GM12892 (cell line): Measurements from ENCODE around the gene CDH2.

Source experiments
- POLR2A ChIP-seq: IDR thresholded peaks from 2 replicates; pipeline ENCODE4 v1.6.1; 2011; ENCODE audit warnings: low read depth, low read length, control low read depth
- POLR2AphosphoS5 ChIP-seq: IDR thresholded peaks from 2 replicates; pipeline ENCODE4 v1.6.1; 2011; ENCODE audit warnings: low read depth, low read length, control low read depth
- TAF1 ChIP-seq: IDR thresholded peaks from 2 replicates; pipeline ENCODE4 v1.6.1; 2011; ENCODE audit warnings: low read depth, mild to moderate bottlenecking, control low read depth, low read length, borderline replicate concordance

DNA sequence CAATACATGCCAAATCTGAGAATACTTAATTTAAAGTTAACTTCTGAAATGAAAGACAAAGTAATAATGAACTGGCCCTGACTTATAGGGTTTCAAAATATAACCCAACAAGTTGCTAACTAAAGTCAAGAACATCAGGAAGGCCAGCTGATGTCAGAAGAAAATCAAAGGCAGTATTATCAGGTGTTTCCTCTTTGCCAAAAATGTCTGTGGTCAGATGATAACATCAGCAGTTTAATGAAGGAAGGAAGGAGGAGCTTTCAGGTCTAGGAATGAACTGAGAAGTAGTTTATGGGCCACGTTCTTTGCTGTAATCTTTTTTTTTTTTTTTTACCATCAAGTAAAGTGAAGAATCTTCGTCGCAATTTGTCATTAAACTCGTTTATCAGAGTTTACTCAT lies 40.9 kb downstream of the CDH2 start:
- TF ChIP-seq POLR2A (no peak), POLR2AphosphoS5 (no peak), TAF1 (no peak)
